ENCODE results near the gene FAM72B. TPM values are rescaled to one million over a fixed set of nuclear protein-coding genes. Genes with fewer than 3 reads are reported as not detected.
"Not testable (repeated sequence)": the region's sequence is repeated elsewhere in the genome, so short reads cannot be mapped to it uniquely, and the experiment has no call there.

Gene FAM72B
- 0.67 TPM for total RNA-seq
- long read RNA-seq, partial matches to known transcripts: 0 of 1 reads
- long read RNA-seq, other reads (novel, unspliced or antisense): 1 of 1 reads

DNA sequence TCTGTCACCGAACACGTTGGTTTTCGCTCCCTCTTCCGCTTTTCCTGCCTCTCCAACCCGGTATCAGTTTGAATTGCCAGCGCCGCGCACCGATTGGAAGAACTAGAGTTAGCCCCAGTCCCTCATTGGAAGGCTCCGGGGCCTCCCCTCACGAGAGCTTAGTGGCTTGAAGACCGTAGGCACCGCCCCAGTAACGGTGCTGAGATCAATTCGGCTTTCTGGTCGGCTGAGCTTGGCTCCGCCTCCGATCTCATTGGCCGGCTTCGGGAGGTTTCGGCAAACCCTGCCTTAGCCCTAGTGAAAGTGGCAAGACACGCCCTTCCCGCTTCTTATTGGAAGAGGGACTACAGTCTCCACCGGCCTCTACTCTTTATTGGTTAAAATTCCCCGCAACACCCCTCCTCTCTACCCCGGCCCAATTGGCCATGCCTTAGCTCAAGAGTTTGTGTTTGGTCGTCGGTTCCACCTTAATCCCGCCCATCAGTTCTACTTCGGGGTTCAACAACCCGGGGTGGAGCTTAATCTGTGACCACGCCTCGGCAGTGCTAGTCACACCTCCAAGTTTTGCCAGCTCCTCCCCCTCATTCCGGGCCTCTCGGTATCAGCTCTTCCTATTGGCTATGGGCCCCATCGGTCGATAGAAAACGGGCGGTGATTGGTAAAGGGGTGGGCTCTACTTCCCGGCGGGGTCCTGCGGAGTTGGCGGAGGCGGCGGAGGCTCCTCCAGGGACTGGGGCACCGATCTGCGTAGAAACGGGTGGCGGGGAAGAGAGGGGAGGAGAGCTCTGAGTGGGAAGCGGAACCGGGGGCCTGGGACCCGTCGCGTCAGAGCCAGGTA lies at the start of gene FAM72B, which contains the start of gene SRGAP2C:
Gene FAM72B (minus strand): TSS at position 51 of the 838 bp plus-strand sequence. CDS start 851 bp downstream, outside the sequence.
Gene SRGAP2C (plus strand): TSS at position 686 of the 838 bp plus-strand sequence. CDS start 2,472 bp downstream, outside the sequence.
- intact Hi-C loops (cut with micrococcal nuclease): not testable (repeated sequence)
- peak; percentile 90 for ATAC-seq

DNA sequence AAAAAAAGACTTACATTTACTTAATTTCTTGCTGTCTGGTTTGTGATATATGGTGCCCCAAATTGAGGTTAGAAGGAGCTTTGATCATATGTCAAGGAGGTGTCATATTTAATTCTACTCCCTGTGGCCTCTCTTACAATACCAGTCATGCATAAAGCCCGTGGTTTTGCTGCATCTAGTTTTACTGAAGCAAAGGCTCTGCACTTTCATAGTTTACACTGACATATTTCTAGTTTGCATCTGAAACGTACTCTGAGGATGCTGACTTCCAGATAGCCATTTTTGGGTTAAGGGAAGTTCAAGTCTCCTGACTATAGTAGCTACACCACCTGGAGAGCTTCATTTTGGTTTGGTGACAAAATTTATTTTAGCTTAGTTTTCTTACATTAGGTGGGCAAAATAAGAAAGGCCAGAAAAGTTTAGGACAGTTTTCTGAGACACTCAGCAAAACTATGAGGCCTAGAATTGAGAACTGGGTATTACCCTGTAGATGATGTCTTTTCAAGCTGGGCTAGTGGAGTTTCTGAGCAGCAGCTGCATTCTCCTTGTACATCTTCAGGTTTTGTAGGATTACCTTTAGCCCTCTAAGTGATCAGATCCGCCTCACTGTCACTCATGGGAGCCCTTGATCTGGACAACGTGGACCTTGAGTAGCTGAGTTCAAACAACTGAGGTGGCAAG lies 48.4 kb upstream of the FAM72B start:
- intact Hi-C loops (cut with micrococcal nuclease); ATAC-seq; DNase-seq: not testable (repeated sequence)

More for the DNA sequence above, at the start of gene FAM72B, which contains the start of gene SRGAP2C:
- DNase-seq: peak; percentile 91

DNA sequence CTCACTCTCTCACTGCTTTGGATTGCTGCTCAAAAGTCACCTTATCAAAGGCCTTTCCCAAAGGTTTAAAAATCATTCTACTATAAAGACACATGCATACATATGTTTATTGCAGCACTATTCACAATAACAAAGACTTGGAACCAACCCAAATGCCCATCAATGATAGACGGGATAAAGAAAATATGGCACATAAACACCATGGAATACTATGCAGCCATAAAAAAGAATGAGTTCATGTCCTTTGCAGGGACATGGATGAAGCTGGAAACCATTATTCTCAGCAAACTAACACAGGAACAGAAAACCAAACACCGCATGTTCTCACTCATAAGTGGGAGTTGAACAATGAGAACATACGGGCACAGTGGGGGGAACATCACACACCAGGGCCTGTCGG lies 46.5 kb upstream of the FAM72B start:
- DNase-seq; intact Hi-C loops (cut with micrococcal nuclease); ATAC-seq: not testable (repeated sequence)

DNA sequence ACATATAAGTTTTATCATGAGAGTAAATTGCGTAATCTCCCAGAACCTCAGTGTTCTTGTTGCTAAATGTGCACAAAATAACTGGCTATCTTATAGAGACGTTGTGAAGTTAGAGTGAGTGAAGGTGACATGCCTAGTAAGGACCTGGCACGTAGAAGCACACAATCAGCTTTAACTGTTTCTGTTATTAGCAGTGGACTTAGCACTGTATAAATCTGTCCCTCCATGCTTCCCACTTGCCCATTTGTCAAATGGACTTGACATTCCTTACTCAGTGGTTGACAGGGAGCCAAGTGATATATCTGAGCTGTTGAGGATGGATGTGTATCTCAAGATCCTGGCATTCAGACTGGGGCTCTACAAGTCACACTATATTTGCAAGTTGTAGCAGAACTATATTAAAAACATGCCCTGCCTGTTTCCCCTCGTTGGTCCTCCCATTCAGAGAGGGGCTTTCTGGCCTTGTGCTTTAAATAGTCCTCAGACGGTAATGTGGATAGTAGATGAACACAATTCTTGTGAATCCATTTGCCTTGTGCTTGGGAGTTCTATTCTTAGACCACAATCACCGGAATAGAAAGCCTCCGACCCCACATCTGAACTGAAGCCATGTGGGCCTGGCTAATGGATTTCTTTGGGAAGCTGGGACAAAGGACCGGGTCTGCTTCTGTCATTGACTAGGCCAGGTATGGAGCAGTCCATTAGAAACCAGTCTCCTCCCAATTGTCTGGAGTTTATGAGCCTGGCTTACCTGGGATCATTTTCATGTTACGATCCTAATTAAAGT lies 43.6 kb upstream of the FAM72B start:
- DNase-seq; intact Hi-C loops (cut with micrococcal nuclease): not testable (repeated sequence)
- ATAC-seq: peak; percentile 69

DNA sequence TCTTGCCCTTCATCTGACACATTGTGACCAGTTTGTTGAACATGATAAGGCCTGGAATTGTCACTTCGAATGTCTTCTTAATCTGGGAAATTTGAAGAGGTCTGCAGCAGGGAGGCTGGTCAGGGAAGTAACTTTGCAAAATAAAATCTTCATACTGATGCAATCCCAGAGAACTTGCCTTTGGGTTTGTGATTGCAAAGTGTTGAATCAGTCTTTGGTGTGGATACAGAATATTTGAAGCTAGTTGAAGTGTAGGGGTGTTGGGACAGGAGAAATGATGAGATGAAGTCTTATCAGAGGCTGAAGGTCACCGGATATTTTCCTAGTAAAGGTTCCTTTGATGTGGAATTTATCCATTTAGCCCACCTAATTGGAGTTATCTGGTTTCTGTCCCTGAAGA lies 42.8 kb upstream of the FAM72B start:
- DNase-seq; intact Hi-C loops (cut with micrococcal nuclease); ATAC-seq: not testable (repeated sequence)

DNA sequence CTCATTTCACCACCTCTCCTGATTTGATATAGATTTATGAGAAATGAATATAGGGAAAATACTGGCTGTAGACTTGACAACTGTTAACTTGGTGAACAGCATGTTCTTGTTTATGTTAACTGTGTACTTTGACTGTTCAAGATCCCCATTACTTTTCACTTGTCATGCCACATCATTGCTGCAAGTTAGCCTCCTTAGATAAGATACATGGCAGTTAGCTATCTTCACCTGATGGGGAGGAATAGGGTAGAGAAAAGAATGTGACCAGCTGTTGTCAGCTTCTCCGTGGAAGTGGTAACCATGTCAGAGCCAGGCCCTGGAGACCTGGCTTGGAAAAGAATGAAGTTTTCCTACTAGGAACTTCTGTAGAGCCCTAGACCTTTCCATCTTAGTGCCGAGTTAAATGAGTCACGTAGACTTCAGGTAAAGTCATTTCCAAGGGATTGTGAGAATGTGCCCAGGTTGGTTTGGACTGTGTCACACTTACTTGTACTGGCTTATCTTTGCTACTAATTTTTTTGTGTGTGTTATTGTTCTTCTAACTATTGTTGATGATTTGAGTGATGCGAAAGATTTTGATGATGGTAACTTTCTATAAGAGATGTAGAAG lies 42.3 kb upstream of the FAM72B start:
- ATAC-seq; DNase-seq; intact Hi-C loops (cut with micrococcal nuclease): not testable (repeated sequence)

DNA sequence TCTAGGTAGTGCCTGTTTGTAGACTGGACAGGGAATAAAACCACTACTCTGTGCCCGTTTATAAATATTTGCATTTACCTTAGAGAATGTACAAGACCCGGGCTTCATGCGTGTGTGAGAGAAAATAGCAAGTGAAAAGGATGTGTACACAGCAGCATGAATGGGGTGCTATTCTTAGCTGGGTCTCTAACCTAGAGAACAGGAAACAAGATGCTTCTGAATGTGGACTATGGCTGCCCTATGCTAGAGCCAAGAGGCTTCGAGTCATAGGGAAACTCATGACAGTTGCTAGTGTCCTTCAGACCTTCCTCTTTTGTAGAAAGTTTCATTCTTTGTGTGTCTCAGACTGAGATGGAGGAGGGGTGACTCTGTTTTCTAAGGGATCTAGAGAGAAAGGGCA lies 40.6 kb upstream of the FAM72B start:
- ATAC-seq: peak; percentile 75
- DNase-seq; intact Hi-C loops (cut with micrococcal nuclease): not testable (repeated sequence)

DNA sequence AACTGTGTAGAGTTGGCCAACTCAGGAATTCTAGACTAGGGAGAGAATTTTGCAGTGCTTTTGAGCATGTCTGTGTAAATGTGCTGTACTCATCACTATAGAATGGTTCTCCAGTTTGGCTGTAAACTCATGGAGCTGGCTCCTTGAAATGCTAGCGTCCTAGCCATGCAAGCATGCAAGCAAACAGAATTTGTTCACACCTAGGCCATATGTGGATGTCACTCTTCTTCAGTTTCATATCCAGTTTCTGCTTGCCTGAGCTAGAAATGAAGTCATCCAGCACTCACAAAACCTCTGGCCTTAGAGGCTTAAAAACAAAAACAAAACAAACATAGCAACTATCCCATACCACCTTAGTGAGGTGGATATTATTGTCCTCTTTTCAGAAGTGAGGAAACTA lies 37.6 kb upstream of the FAM72B start:
- ATAC-seq; intact Hi-C loops (cut with micrococcal nuclease); DNase-seq: not testable (repeated sequence)

DNA sequence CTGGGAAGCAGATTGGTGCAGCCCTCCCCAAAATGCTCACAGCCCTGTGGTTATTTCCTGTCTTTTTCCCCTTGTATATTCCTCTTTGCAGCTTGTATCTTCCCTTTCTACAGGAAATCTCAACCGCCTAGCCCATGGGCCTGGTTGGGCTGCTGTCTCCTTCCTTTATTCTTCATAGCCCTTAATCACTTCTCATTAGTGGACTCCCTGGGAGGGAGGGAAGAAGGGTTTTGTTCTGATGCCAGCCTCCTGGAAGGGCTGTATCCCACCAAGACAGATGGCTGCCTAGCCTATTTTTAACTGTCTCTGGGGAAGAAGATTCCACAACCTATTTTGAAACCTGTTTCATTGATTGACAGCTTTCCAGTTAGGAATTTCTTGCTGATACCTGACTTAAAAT lies 32.5 kb upstream of the FAM72B start:
- ATAC-seq; DNase-seq; intact Hi-C loops (cut with micrococcal nuclease): not testable (repeated sequence)

DNA sequence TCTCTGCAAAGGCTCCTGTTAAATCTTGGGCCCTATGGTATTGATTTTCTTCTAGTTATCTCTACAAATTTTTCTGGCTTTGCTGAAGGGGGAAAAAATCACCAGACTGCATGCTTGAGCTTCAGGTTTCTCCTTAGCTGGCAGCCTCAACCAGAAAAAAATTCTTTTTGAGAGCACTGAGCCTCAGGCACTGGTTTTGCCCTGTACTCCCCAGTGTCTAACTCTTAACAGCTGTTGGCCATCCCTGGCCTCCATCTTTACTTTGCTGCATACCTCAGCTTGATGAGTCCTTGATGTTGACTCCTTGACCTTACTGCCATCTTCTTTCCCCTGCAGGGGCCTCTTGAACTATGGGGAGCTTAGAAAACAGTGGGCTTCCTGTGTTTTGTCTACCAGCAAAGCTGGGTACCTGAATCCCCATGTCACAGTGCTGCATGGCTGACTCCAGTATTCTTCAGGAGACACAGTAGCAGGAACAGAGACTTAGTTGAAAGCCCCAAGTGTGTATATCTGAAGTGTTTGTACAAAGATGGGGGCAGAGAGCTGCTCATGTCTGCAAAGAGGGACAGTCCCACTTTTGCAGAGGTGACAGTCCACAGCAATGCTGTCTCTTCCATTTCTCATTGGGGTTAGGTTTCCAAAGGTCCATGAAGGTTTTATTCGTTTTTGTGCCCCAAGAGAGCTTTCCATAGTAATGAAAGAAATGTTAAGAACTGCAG lies 31.7 kb upstream of the FAM72B start:
- DNase-seq; ATAC-seq; intact Hi-C loops (cut with micrococcal nuclease): not testable (repeated sequence)

DNA sequence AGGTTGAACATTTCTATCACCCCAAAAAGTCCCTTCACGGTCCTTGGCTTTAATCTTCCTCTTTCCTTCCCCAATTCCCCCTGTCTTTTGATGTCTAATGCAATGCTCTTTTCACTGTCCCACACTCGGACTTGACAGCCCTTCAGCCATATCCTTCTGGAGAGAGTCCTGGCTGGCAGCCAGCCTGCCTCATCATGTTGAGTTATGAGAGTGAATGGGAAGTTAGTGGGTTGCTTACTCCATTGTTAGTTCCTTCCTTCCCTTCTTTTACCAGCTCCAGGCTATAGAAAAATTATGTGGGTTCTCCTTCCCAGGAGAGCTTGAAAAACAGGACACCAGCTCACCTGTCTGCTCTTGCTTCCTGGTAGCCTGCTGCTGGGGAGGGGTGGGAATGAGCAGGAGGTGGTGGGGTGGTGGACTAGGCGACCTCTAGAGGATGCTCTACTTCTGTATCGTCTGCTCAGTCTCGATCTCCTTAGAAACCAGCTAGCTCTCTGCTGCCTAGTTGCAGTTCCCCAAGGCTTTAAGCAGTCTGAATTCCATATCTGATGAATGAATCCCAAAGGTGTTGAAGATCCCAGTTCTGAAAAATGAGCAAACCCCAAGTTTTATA lies 30.5 kb upstream of the FAM72B start:
- ATAC-seq: peak; percentile 88
- intact Hi-C loops (cut with micrococcal nuclease); DNase-seq: not testable (repeated sequence)

DNA sequence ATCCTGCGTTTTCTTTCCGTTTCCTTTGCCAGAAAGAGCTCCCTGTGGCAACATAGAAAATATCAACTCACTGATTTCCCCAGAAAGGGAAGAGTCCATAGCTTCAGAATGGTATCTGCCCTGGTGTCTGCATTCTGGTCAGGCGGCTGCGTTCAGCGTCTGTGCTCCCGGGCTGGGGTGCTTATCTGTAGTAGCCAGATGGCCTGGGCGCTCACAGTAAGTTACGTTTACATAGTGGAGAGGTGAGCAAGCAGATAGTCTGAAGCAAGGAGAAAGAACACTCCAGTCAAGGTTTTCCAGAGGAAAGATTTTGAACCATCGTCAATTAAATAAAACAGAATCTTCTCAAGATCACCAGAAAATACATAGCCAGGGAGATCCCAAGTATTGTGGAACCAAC lies 29.4 kb upstream of the FAM72B start:
- ATAC-seq: peak; percentile 64
- DNase-seq; intact Hi-C loops (cut with micrococcal nuclease): not testable (repeated sequence)

DNA sequence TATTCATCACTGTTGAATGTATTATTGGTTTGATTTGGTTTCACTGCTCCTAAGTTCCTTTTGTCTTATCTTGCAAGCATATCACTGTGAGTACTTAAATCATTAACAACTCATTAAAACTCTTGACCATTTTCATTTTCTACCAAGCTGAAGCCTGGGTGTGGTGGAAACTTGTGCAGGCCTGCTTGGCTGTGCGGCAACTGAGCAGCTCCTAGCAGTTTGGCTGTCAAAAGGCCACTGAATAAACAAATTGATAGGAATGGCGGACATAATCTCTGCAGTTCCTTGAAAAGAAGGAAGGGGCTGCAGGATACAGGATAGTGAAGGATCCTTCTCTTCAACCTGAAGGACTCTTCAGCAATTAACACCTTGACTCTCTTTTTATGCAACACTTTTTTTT lies 26.6 kb upstream of the FAM72B start:
- intact Hi-C loops (cut with micrococcal nuclease); DNase-seq; ATAC-seq: not testable (repeated sequence)

DNA sequence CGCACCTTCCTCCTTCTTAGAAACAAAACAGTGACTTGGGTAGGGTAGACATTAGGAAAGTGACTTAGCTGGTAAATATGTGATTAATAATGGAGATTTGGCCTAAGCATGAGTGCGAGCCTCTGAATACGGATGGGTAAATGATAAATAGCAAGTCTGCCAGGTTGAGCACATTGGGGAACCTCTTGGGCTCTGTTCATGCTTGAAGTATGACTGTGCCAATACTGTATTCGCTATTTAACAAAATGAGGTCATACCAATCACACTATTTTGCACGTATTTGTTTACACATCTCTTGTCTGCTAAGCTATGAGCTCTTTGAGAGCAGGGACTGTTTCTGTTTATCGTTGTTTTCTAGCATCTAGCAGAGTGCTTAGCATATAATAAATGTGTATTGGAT lies 24.2 kb upstream of the FAM72B start:
- DNase-seq; ATAC-seq; intact Hi-C loops (cut with micrococcal nuclease): not testable (repeated sequence)

DNA sequence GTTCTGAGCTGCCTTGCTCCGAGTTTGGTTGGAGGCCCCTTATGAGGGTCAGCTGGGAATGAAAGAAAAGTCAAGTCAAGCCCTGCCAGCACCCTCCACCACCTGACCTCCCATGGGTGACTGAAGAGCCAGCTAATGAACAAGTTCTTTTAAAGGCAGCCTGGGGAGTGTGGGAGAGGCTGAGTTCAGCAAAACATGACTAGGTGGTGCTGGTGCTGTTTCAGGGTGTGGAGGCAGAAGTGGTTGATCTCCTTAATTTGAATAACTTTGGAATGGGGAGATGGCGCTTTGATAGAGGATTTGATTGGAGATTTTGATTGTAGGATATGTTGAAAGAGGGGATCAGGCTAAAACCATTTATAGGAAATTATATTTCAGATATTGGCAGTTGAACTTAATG lies 23.2 kb upstream of the FAM72B start:
- ATAC-seq; intact Hi-C loops (cut with micrococcal nuclease); DNase-seq: not testable (repeated sequence)

DNA sequence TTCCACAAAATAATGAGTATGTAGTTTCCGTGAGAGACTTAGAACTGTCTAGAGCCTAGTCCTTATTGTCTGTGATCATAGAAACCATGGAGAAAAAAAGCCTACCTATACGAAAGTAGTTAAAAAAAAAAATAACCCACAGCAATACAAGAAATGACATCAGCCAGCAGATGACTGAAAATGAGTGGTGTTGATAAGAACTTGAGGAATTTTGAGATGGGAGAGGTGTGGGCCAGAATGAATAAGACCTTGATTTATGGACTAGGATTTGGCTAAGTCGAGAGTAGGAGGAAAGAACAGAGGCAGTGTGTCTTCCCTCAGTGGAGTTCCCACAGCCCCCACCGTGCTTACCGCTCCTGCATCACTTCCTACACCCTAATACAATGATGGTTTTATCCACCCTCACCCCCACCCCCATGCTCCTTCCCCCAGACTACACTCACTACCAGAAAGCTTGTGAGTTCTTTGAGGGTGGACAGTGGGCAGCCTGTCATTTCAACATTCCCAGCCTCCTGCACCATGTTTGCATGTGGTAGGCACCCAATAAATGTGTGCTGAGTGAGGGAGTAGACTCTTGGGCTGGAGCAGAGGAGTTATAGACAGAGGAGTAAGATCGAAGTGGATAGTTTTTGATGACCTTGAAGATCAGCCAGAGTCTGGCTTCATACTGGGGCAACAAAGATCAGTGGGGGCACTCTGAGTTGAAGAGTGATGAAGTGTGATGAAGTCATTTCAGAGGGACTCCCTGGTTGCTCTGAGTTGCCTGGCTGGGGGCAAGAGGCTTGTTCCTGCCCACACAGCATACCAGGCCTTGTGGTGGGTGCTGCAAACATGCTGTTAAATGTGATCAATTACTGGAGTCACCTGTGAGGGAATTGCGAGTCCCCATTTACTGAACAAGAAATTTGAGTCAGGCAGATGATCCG lies 21.9 kb upstream of the FAM72B start:
- ATAC-seq; intact Hi-C loops (cut with micrococcal nuclease); DNase-seq: not testable (repeated sequence)

Data from left ventricle myocardium superior (tissue), 1 donor.